HUES64 (cell line): Measurements from ENCODE around the gene MFNG.

Source experiments
- H3K27ac ChIP-seq: 2 replicates; pipeline ENCODE4 v1.7.0; 2013; ENCODE audit warnings: low read depth, low read length, inconsistent platforms
- H3K27me3 ChIP-seq: 2 replicates; pipeline ENCODE4 v1.6.1; 2013; ENCODE audit warnings: mild to moderate bottlenecking, low read length; ENCODE audit not compliant: insufficient read depth
- H3K36me3 ChIP-seq: 2 replicates; pipeline ENCODE4 v1.6.1; 2013; ENCODE audit warnings: mild to moderate bottlenecking, low read length; ENCODE audit not compliant: insufficient read depth
- H3K4me1 ChIP-seq: 2 replicates; pipeline ENCODE4 v1.6.1; 2013; ENCODE audit warnings: mild to moderate bottlenecking, low read length, moderate library complexity; ENCODE audit not compliant: insufficient read depth
- H3K4me3 ChIP-seq: 2 replicates; pipeline ENCODE4 v1.5.1; 2013; ENCODE audit warnings: mild to moderate bottlenecking, low read length, moderate library complexity
- H3K9ac ChIP-seq: 2 replicates; pipeline ENCODE4 v1.6.1; 2013; ENCODE audit warnings: mild to moderate bottlenecking, low read depth, low read length
- H3K9me3 ChIP-seq: 2 replicates; pipeline ENCODE4 v1.6.1; 2013; ENCODE audit warnings: low read depth, low read length; ENCODE audit not compliant: insufficient read depth
- WGBS: fragments of 150-250, 120-280 bp; methylation state at CpG from one replicate; pipeline ENCODE4 v1.1.7; 2013; ENCODE audit warnings: missing lambda C conversion rate; 5-methylcytosine and 5-hydroxymethylcytosine counted together

The MFNG gene

DNA sequence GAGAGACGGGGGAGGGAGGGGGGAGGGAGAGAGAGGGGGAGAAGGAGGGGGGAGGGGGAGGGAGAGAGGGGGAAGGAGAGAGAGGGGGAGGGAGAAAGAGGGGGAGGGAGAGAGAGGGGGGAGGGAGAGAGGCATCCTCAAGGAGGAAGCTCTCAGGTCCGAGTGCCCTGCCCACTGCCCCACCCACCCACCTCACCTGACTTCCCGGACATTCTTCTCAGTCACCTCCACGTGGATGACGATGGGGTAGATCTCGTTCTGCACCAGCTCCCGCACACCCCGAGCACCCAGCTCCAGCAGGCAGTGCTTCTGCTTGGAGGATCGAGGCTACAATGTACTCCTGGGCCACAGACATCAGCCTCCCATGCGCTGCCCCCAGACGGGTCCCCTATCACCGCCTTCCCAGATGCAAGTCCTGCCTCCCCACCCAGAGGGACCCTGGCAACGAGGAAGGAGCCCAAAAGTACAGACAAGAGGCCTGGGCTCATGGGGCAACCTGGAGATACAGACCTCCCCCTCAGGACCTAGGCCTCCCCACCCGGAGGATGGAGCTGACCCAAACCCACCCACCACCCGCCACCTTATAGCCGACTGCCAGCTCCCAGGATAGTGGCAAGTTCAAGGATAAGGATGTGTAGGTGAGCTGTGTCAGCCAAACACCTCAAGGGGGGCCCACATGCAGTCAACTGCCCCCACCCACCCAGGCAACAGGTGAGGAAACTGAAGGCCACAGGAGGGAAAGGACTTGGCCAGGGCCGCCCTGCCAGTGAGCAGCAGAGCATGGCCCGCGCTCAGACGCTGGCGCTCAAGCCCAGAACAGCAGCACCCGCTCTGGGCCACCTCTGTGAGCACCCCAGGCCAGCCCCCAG, 5.6 kb upstream of the MFNG start:
- Histone ChIP-seq H3K36me3 (no peaks in the 10 kb centered on the region), H3K4me3 (no peak overlapping the region), H3K27me3 (no peaks in the 10 kb centered on the region), H3K4me1 (peaks cover 8% of the 10 kb centered on the region), H3K9me3 (no peaks in the 10 kb centered on the region), H3K27ac (no peak overlapping the region), H3K9ac (no peak overlapping the region)
- WGBS = 90% methylated on average over 21 of the region's 22 CpGs

DNA sequence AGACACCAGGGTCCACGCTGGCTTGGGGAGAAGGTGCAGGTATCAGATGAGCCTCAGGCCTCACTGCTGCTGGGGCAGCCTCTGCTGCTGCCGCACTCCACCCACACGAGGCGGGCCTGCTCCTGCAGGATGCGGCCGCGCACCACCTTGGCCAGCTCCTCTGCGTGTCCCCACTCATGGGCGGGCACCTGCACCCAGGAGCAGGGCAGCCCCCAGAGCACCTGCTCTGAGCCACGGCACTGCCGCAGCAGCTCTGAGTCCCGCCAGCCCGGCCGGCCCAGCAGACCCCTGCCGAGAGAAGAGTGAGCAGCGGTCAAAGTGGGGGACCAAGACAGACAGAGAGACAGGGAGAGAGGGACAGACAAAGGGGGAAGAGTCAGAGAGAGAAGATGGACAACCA, 4.9 kb upstream of the MFNG start:
- H3K27me3 ChIP-seq = peaks cover under 1% of the 10 kb centered on the region; the same call in 1 of the 2 replicates
- 86% methylated on average over 16 of the region's 16 CpGs for WGBS
- H3K9me3 ChIP-seq = no peaks in the 10 kb centered on the region
- H3K36me3 ChIP-seq = no peaks in the 10 kb centered on the region
- no peak overlapping the region for H3K4me3 ChIP-seq
- peaks cover 11% of the 10 kb centered on the region for H3K4me1 ChIP-seq
- H3K27ac ChIP-seq = no peak overlapping the region
- no peak overlapping the region for H3K9ac ChIP-seq

DNA sequence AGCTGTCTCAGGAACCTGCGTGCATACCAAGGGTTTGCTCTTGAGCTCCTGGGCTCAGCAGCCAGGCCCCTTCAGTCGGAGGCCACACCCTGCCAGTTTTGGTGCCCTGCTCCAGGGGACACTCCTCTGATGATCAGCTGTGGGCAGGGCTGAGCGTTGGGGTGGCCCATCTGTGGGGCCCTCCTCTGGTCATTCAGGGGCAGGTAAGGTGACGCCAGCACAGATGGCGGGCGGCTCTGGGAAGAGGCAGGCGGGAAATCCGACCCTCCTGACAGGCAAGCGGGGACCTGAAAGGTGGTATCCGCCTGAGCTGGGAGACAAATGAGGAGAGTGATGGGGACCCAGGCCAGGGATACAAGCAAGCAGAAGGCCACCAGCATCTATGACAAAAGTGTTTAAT, 3.8 kb upstream of the MFNG start:
- no peak overlapping the region for H3K9ac ChIP-seq
- no peaks in the 10 kb centered on the region for H3K9me3 ChIP-seq
- peaks cover 16% of the 10 kb centered on the region for H3K4me1 ChIP-seq
- H3K27me3 ChIP-seq = peaks cover 9% of the 10 kb centered on the region; the same call in 1 of the 2 replicates
- H3K27ac ChIP-seq = no peak overlapping the region
- WGBS = 90% methylated on average over 10 of the region's 10 CpGs
- H3K36me3 ChIP-seq = no peaks in the 10 kb centered on the region
- no peak overlapping the region for H3K4me3 ChIP-seq

DNA sequence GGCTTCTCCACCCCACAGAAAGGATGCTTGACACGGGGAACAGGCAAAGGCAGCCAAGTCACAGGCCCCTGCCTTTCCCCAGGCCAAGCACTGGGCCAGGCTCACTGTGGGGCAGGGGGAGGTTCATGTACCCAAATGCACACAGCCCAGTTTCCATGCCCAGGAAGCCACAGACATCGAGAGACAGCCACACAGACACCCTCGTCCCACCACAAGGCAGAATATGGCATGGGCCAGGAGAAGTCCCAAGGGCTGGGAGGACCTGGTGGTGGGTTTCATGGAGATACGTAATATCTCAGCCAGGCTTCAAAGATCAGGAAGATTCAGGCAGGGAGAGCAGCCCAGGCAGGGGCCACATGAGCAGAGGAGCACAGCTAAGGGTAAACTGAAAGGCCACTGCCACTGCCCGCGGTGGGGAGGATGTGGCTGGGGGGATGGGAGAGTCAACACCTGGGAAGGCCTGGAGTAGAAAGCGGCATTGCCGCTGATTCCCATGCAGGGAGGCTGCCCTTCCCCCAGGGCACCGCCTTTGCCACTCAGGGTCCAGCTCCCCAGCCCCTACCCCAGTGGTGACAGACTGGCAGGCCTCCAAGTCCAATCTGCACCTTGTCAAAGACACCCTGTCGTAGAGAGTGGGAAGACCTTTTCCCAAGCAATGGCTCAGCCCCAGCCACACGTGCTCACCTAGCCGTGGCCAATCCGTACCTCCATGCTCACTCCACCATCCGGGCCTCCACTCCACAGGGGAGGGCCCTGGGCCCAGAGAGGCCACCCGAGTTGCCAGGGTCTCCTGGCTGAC, 2.4 kb upstream of the MFNG start:
- Histone ChIP-seq H3K4me1 (peaks cover 16% of the 10 kb centered on the region), H3K9me3 (no peaks in the 10 kb centered on the region), H3K27me3 (peaks cover 9% of the 10 kb centered on the region; the same call in 1 of the 2 replicates), H3K4me3 (no peak overlapping the region), H3K9ac (no peak overlapping the region), H3K36me3 (no peaks in the 10 kb centered on the region), H3K27ac (no peak overlapping the region)
- 81% methylated on average over 15 of the region's 15 CpGs for WGBS

DNA sequence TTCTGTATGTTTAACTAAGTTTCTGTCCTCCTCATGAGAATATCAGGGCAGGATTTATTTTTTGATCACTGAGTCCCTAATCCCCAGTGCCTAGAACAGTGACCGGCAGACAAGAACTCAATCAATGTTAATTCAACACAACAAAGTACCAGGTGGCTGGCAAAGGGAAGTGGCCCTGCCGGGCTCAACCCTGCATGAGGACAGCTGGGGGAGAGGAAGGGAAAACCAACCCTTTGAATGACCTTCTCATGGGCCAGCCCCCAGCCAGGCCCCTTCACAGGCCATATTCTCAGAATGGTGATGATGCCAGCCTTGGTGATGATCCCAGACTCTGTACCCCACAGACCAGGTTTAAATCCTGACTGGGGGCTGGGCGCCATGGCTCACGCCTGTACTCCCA, 1.4 kb upstream of the MFNG start:
- Histone ChIP-seq H3K27ac (no peak overlapping the region), H3K4me3 (no peak overlapping the region), H3K36me3 (no peaks in the 10 kb centered on the region), H3K27me3 (peaks cover 9% of the 10 kb centered on the region; the same call in 1 of the 2 replicates), H3K9me3 (no peaks in the 10 kb centered on the region), H3K9ac (no peak overlapping the region), H3K4me1 (peaks cover 16% of the 10 kb centered on the region)
- 66% methylated on average over 4 of the region's 4 CpGs for WGBS

DNA sequence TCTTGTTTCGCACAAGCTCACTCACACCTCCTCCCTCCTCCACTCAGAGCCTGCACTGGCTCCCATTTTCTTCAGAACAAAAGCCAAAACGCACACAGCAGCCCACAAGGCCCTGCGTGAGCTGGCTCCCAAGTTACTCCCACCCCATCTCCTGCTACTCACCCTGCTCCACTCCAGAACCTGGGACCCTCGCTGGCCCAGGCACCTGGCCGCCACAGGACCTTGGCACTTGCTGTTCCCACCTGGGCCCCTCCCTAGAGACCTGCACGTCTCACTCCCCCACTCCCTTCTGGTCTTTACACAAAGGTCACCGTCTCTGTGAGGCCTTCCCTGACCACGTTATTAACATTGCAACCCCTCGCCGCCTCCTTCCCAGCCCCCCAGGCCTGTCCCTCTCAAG, 945 bp upstream of the MFNG start:
- H3K4me1 ChIP-seq = peaks cover 16% of the 10 kb centered on the region
- no peaks in the 10 kb centered on the region for H3K9me3 ChIP-seq
- H3K9ac ChIP-seq = no peak overlapping the region
- H3K27me3 ChIP-seq = peaks cover 9% of the 10 kb centered on the region; the same call in 1 of the 2 replicates
- no peaks in the 10 kb centered on the region for H3K36me3 ChIP-seq
- WGBS = 79% methylated on average over 10 of the region's 10 CpGs
- H3K27ac ChIP-seq = no peak overlapping the region
- no peak overlapping the region for H3K4me3 ChIP-seq

DNA sequence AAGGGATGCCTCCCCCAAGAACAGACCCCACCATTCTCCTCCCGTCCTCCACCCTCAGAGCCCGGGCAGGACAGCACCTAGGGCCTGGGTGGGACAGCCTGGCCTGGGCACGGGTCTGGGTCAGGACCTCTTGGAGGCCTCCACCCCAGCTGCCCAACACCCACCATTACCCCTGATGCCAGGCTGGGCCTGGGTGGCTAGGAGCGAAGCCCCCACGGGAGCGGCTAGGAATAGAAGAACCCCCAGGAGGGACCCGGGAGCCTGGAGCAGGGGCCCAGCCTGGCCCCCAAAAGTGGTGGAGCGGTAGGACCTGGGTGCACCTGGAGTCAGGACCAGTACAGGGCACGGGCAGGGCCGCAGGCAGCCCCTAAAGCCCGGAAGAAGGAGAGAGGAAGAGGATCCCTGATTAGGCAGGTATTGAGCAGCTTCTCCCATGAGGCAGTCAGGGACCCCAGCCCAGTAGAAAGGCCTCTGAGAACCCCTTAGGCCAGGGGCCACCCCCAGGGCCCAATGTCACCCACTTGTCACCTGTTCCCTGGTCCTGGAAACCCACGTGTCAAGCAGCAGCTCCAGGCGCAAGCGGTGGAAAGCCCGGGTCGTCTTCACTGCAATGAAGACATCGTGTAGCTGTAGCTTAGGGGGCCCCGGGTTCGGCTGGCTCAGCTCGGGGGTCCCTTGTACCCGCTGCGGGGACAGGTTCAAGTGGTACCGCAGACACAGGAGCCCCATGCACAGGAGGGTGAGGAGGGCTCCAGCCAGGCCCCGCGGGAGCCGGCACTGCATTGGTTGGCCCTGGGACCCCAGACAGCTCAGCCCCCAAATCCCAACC, 575 bp downstream of the MFNG start:
- H3K27ac ChIP-seq = no peak overlapping the region
- H3K9me3 ChIP-seq = no peaks in the 10 kb centered on the region
- H3K4me3 ChIP-seq = no peak overlapping the region
- peaks cover 16% of the 10 kb centered on the region for H3K4me1 ChIP-seq
- 85% methylated on average over 26 of the region's 26 CpGs for WGBS
- peaks cover 9% of the 10 kb centered on the region; the same call in 1 of the 2 replicates for H3K27me3 ChIP-seq
- H3K9ac ChIP-seq = no peak overlapping the region
- H3K36me3 ChIP-seq = no peaks in the 10 kb centered on the region

DNA sequence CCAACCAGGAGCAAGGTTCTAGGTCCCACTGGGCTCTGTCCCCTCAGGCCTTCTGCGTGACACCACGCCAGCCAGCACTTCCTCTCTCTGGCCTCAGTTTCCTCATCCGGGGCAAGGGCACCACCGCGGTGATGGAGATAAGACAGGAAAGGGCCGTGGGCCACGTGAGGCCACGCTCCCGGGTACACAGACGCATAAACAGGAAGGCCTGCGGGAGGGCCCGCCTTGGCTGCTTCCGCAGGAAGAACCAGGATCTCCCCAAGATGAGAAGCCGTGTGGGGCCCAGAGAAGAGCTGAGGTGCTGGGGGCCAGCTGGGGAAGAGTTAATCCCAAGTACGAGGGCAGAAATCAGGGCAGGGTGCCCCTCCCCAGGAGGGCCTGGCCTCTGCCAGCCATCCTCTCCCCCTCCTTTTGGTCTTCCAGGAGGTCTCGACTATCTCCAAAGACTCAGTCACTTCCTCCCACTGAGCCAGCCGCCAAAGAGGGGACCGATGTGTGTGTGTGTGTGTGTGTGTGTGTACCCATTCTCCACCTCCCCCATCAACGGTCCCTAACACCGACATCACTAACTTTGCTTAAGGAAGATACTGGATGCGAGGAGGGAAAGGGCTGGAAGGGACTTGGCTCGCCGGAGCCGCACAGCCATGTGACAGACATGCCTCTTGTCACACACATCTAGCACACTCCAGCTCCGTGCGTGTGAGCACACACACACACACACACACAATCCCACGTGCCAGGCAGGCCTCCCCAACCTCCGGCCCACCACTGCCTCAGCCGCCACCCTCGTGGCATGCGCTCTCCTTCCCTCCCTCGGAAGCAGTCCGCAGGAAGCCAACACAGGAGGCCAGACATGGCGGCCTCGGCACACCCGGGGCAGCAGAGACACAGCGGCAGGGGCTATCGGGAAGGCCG, 1.4 kb downstream of the MFNG start:
- Histone ChIP-seq H3K27me3 (peaks cover 9% of the 10 kb centered on the region; the same call in 1 of the 2 replicates), H3K27ac (no peak overlapping the region), H3K9ac (no peak overlapping the region), H3K9me3 (no peaks in the 10 kb centered on the region), H3K36me3 (no peaks in the 10 kb centered on the region), H3K4me1 (peaks cover 16% of the 10 kb centered on the region), H3K4me3 (no peak overlapping the region)
- 89% methylated on average over 34 of the region's 39 CpGs for WGBS

DNA sequence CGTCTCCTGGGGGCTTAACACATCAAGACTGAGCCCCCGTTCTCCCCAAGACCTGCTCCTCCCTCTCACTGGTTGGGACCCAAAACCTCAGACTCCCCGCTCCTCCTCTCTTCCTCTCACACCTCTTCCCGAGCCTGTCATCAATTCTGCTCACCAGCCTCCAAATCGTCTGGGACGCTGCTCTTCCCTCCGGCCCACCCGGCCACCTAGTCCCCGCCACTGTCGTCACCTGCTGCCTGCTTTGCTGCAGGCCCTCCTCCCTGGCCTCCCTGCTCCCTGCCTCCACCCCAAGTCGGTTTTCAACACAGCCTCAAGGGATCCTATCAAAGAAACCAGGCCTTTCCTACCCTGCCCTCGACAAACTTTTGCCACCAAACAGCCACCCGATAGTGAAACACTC, 3.1 kb downstream of the MFNG start:
- no peaks in the 10 kb centered on the region for H3K9me3 ChIP-seq
- H3K27ac ChIP-seq = no peak overlapping the region
- peaks cover 9% of the 10 kb centered on the region; the same call in 1 of the 2 replicates for H3K27me3 ChIP-seq
- no peak overlapping the region for H3K4me3 ChIP-seq
- H3K4me1 ChIP-seq = peaks cover 16% of the 10 kb centered on the region
- 89% methylated on average over 13 of the region's 13 CpGs for WGBS
- H3K36me3 ChIP-seq = no peaks in the 10 kb centered on the region
- no peak overlapping the region for H3K9ac ChIP-seq

DNA sequence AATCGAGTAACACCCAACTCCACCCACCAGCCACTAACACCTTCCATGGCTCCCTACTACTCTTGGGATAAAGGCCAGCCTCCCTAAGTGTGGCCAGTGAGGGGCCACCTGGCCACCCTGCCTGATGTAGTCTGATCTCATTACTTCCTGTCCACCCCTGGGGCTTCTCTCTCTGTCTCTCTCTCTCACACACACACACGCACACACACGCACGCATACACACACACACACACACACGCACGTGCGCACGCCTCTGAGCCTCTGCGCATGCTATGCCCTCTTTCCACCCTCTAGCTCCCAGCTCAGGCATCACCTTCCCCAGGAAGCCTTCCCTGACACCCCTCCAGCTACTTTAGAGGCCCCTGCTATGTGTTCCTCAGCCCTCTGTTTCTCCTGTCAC, 3.9 kb downstream of the MFNG start:
- no peaks in the 10 kb centered on the region for H3K36me3 ChIP-seq
- WGBS = 95% methylated on average over 9 of the region's 9 CpGs
- no peak overlapping the region for H3K9ac ChIP-seq
- peaks cover 13% of the 10 kb centered on the region for H3K4me1 ChIP-seq
- H3K4me3 ChIP-seq = no peak overlapping the region
- H3K27ac ChIP-seq = no peak overlapping the region
- no peaks in the 10 kb centered on the region for H3K9me3 ChIP-seq
- H3K27me3 ChIP-seq = peaks cover 9% of the 10 kb centered on the region; the same call in 1 of the 2 replicates
